ENCODE measurements around the gene GAR1. TPM values are rescaled to one million over a fixed set of nuclear protein-coding genes. Genes with fewer than 3 reads are reported as not detected.
"Not testable (repeated sequence)": the region's sequence is repeated elsewhere in the genome, so short reads cannot be mapped to it uniquely, and the experiment has no call there.

GAR1 gene
- total RNA-seq, 3 donors from 2014 or later, result 104 to 131 (median 111) TPM

DNA sequence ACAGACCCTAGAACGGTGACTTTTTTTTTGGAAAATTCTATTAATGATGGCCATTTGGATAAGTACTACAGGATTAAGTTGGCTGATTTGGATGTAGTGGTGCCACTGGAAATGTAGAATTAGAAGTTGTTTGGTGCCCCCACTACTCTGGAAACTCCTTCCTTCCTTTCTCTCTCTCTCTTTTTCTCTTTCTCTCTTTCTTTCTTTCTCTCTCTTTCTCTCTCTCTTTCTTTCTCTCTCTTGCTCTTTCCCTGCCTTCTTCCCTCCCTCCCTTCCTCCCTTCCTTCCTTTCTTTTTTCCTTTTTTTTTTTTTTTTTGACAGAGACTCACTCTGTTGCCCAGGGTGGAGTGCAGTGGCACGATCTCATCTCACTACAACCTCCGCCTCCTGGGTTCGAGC is 2.7 kb downstream of the GAR1 start:
- Mint-ChIP-seq H3K27me3 (ENCODE audit: low read depth) (no peaks in the 10 kb centered on the region), H3K36me3 (ENCODE audit: insufficient read depth) (peaks cover 51% of the 10 kb centered on the region), H3K9me3 (no peaks in the 10 kb centered on the region), H3K4me3 (peak overlapping the region; percentile 99), H3K4me1 (ENCODE audit: low read depth) (peaks cover 52% of the 10 kb centered on the region)
- no peak for ATAC-seq
- DNase-seq, result no peak

- H3K4me1 Mint-ChIP-seq (ENCODE audit: low read depth), result peaks cover 49% of the 10 kb centered on the region
- H3K9me3 Mint-ChIP-seq, result no peaks in the 10 kb centered on the region
- ATAC-seq (no peak), DNase-seq (no peak)
- H3K27me3 Mint-ChIP-seq (ENCODE audit: low read depth), result no peaks in the 10 kb centered on the region
- H3K36me3 Mint-ChIP-seq (ENCODE audit: insufficient read depth), result peaks cover 59% of the 10 kb centered on the region
- no peak overlapping the region for H3K4me3 Mint-ChIP-seq
Measured at GRCh38 chr4:109820563-109820962, 5.0 kb downstream of the GAR1 start.

GRCh38 chr4:109821185-109821584 is 5.6 kb downstream of the GAR1 start:
- Mint-ChIP-seq H3K4me1 (ENCODE audit: low read depth) (peaks cover 48% of the 10 kb centered on the region), H3K9me3 (no peaks in the 10 kb centered on the region), H3K27me3 (ENCODE audit: low read depth) (no peaks in the 10 kb centered on the region), H3K36me3 (ENCODE audit: insufficient read depth) (peaks cover 54% of the 10 kb centered on the region), H3K4me3 (peak overlapping the region; percentile 17)
- DNase-seq, result no peak
- peak; percentile 46 to 53 for ATAC-seq

DNA sequence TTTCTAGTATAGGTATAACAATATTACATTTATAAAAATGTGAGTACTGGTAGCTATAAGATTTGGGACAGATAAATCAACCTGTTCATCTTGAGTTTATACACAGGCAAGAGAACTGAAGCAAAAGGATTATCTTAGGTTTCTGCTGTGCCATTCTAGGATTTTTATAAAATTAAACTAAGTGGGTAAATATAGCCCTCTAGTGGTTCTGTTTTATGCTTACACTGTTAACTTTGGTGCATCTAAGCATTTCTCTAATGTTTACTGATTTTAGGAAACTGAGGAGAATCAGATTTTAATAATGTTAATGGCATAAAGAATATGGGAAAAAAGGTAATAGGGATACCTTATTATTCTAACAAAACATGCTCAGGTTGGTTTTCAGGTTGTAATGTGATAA is 11.2 kb downstream of the GAR1 start:
- H3K36me3 Mint-ChIP-seq (ENCODE audit: insufficient read depth), result peaks cover 20% of the 10 kb centered on the region
- DNase-seq, result no peak
- no peaks in the 10 kb centered on the region for H3K27me3 Mint-ChIP-seq (ENCODE audit: low read depth)
- H3K4me1 Mint-ChIP-seq (ENCODE audit: low read depth), result peaks cover 4% of the 10 kb centered on the region
- no peak overlapping the region for H3K4me3 Mint-ChIP-seq
- H3K9me3 Mint-ChIP-seq, result no peaks in the 10 kb centered on the region
- ATAC-seq, result no peak

- DNase-seq (no peak), ATAC-seq (no peak)
- H3K4me3 Mint-ChIP-seq, result no peak within 1 kb of the TSS
- H3K9me3 Mint-ChIP-seq, result no peaks in the 10 kb centered on the region
- H3K4me1 Mint-ChIP-seq (ENCODE audit: low read depth), result peaks cover 3% of the 10 kb centered on the region
- H3K36me3 Mint-ChIP-seq (ENCODE audit: insufficient read depth), result peaks cover 16% of the 10 kb centered on the region
- H3K27me3 Mint-ChIP-seq (ENCODE audit: low read depth), result no peaks in the 10 kb centered on the region
Measured at GRCh38 chr4:109827672-109828071, 12.1 kb downstream of the GAR1 start, which contains the start of gene RRH. Gene RRH (plus strand): TSS chr4:109827972. CDS start chr4:109828028, 56 bp downstream.

DNA sequence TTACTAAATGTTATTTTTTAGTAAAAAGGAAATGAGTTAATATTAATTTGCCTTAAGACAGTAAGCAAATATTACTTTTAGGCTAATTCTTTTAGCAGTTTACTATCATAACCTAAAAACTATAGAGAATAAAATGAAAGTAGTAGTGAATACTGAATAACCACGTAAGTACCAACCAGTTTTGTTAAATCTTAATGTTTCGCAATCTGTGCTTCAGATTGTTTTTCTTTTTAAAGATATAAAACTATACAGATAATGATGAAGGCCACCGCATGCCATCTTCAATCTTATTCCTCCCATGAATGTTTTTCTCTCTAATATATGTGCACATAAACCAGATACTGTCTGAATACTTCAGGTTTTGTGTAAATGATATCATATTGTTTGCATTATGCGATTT is 18.2 kb downstream of the GAR1 start:
- peaks cover 15% of the 10 kb centered on the region for H3K36me3 Mint-ChIP-seq (ENCODE audit: insufficient read depth)
- H3K4me3 Mint-ChIP-seq, result no peak overlapping the region
- H3K9me3 Mint-ChIP-seq, result no peaks in the 10 kb centered on the region
- DNase-seq (no peak), ATAC-seq (no peak)
- H3K27me3 Mint-ChIP-seq (ENCODE audit: low read depth), result no peaks in the 10 kb centered on the region
- H3K4me1 Mint-ChIP-seq (ENCODE audit: low read depth), result no peaks in the 10 kb centered on the region

DNA sequence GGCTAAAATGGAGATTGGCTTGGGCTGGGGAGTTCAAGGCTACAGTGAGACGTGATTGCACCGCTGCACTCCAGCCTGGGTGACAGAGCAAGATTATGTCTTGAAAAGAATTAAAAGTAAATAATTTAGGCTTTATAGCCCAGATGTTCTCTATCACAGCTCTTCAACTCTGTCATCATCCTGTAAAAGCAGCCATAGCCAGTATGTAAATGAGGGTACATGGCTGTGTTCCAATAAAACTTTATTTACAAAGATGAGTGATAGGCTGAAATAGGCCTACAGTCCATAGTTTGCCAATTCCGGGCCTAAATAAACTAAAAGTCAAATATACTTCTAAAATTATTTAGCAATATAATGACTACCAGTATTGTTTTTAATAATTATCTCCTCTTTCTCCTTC is 21.4 kb downstream of the GAR1 start:
- Mint-ChIP-seq H3K4me3 (no peak overlapping the region), H3K9me3 (no peaks in the 10 kb centered on the region), H3K4me1 (ENCODE audit: low read depth) (no peaks in the 10 kb centered on the region), H3K27me3 (ENCODE audit: low read depth) (no peaks in the 10 kb centered on the region), H3K36me3 (ENCODE audit: insufficient read depth) (peaks cover 15% of the 10 kb centered on the region)
- no peak for ATAC-seq
- DNase-seq, result no peak

DNA sequence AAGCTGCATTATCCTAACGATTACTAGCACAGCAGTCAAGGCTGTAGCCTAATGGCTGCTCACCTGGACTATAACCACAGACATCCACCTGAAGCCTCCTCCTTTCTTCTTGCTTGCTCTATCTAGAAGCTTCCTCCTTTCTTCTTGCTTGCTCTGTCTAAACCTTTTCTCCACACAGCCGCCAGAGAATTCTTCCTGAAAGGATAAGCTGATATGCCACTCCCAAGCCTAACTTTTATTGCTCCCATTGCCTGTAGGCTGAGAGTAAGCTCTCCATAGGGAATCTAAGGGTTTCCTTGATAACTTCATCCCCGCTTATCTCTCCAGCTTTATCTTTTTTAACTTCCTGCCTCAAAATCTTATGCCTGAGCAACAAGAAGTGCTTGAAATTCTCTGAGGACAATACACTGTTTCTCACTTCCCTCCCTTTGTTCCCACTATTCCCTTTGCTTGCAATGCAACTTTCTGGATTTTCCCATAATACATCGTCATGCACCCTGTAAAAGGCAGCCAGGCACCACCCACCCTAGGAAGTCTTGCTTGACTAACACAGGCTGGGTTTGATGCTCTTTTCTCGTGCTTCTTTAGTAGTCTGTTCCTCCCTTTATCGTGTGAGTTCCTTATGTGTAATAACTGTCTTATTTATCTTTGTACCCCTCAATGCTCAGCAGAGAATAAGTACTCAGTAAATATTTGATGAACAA is 31.0 kb downstream of the GAR1 start:
- no peak for DNase-seq
- Mint-ChIP-seq H3K4me1 (ENCODE audit: low read depth) (no peaks in the 10 kb centered on the region), H3K27me3 (ENCODE audit: low read depth) (no peaks in the 10 kb centered on the region), H3K36me3 (ENCODE audit: insufficient read depth) (no peaks in the 10 kb centered on the region), H3K4me3 (no peak overlapping the region), H3K9me3 (no peaks in the 10 kb centered on the region)
- ATAC-seq, result no peak

- no peak for ATAC-seq
- Mint-ChIP-seq H3K4me3 (no peak within 1 kb of the TSS), H3K27me3 (ENCODE audit: low read depth) (no peaks in the 10 kb centered on the region), H3K4me1 (ENCODE audit: low read depth) (peaks cover 2% of the 10 kb centered on the region), H3K36me3 (ENCODE audit: insufficient read depth) (peaks cover 3% of the 10 kb centered on the region), H3K9me3 (no peaks in the 10 kb centered on the region)
- DNase-seq, result no peak
Measured at GRCh38 chr4:109847896-109848442, 32.4 kb downstream of the GAR1 start, which contains the start of gene LRIT3. Gene LRIT3 (plus strand): TSS chr4:109848107. CDS start chr4:109848202, 95 bp downstream.

DNA sequence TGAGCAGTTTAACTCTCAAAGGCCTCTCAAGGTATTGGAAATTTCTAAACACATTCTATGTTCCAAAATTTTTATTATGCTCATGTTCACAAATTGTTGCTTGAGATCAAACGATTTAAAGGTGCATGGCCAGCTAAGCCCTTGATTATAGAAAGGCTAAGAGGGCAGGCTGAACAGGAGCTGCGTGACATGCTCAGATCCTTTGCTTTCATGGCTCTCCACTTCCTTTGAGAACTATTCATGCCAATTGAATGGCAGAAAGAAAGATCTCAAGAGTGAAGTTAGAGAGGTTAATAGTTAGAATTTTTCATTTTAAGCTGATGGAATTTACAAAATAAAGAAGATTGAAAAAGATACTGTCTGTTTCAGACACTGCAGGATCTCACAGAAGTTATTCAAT is 32.9 kb downstream of the GAR1 start:
- Mint-ChIP-seq H3K4me1 (ENCODE audit: low read depth) (peaks cover 6% of the 10 kb centered on the region), H3K4me3 (no peak overlapping the region), H3K27me3 (ENCODE audit: low read depth) (no peaks in the 10 kb centered on the region), H3K9me3 (no peaks in the 10 kb centered on the region), H3K36me3 (ENCODE audit: insufficient read depth) (peaks cover 7% of the 10 kb centered on the region)
- DNase-seq, result no peak
- ATAC-seq, result no peak

GRCh38 chr4:109850601-109851000 is 35.0 kb downstream of the GAR1 start:
- Mint-ChIP-seq H3K27me3 (ENCODE audit: low read depth) (no peaks in the 10 kb centered on the region), H3K9me3 (no peaks in the 10 kb centered on the region), H3K4me1 (ENCODE audit: low read depth) (peaks cover 6% of the 10 kb centered on the region), H3K36me3 (ENCODE audit: insufficient read depth) (peaks cover 11% of the 10 kb centered on the region), H3K4me3 (no peak overlapping the region)
- ATAC-seq (no peak), DNase-seq (no peak)

DNA sequence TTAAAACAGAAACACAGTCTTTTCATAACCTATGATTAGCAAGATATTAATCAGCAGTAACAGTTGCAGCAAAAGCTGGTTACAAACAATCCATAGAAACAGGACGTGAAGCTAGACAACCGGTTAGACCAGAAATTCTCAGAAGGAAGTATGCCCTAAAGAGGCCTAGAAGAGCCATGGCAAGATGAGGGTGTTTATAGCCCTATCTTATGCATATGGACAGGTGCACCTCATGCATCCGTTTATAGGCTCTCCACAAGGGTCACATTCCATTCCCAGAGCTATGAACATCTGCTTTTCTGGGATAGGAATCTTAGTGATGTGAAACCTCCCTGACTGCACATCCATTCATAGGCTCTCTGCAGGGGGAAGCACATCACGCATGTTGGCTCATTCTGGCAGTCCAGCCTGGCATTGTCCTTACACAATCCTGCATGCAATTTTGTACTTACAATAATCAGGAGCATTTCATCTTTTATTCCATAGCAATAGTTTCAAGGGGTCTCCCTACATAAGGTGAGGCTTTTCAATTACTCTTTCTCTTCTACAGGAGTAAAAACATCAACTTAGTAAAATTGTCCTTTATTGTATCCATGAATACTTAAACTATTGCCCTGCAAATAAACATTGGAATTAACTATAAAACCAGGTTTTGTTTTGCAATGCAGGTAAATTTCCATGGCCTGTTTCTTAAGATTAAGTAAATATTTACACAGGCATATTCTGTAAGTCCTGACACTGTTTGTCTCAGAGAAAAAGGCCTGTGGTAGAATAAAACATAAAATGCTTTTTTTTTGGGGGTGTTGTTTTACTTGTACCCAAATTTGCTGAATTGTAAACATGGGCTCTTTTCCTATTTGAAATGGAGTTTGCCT is 44.1 kb downstream of the GAR1 start:
- not testable (repeated sequence) for ATAC-seq, H3K4me3 Mint-ChIP-seq
- peaks cover 22% of the 10 kb centered on the region for H3K9me3 Mint-ChIP-seq

DNA sequence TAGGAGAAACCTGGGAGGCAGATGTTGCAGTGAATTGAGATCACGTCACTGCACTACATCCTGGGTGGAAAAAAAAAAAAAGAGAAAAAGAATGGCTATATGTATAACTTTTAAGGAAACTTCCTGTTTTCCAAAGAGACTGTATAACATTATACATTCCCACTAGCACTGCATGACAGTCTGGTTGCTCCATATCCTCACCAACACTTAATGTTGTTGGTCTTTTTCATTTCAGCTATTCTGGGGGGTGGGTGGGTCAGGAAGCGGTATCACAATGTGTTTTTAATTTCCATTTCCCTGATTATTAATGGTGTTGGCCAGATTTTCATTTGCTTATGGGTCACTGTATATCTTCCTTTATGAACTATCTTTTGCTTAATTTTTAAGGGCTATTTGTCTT is 45.7 kb downstream of the GAR1 start:
- H3K4me1 Mint-ChIP-seq (ENCODE audit: low read depth), result no peaks in the 10 kb centered on the region
- no peaks in the 10 kb centered on the region for H3K27me3 Mint-ChIP-seq (ENCODE audit: low read depth)
- peaks cover 9% of the 10 kb centered on the region for H3K36me3 Mint-ChIP-seq (ENCODE audit: insufficient read depth)
- no peak overlapping the region for H3K4me3 Mint-ChIP-seq
- no peak for DNase-seq
- ATAC-seq, result no peak
- peaks cover 22% of the 10 kb centered on the region for H3K9me3 Mint-ChIP-seq

More for the DNA sequence above, 44.1 kb downstream of the GAR1 start:
- H3K27me3 Mint-ChIP-seq (ENCODE audit: low read depth); DNase-seq; H3K4me1 Mint-ChIP-seq (ENCODE audit: low read depth): not testable (repeated sequence)
- peaks cover 11% of the 10 kb centered on the region for H3K36me3 Mint-ChIP-seq (ENCODE audit: insufficient read depth)

DNA sequence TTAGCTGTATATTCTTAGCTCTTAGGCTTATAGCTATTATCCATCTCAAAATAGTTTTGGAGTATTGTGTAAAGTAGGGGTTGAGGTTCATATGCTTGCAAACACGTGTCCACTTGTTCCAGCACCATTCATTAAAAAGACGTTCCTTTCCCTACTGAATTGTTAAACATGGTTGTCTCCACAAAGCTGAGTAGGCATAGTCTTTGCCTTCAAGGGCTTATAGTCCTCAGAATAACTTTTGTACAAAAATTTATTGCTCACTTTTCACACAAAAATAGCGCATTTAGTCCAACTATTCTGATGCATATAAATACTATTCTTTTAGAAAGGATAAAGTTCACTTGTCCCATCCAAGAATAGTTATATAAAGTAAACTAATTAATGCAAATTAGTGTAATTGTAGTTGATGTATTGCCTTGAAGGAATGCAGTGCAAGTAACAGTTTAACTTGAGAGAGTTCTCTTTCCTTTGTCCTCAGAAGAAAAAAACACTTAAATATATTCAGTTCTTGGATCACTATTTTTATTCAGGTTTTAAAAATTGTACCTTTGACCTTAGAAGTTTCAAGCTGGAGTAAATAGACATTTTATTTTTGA is 46.5 kb downstream of the GAR1 start:
- H3K9me3 Mint-ChIP-seq, result peaks cover 22% of the 10 kb centered on the region
- no peak for DNase-seq
- H3K36me3 Mint-ChIP-seq (ENCODE audit: insufficient read depth), result peaks cover 8% of the 10 kb centered on the region
- H3K4me3 Mint-ChIP-seq, result no peak overlapping the region
- no peaks in the 10 kb centered on the region for H3K27me3 Mint-ChIP-seq (ENCODE audit: low read depth)
- H3K4me1 Mint-ChIP-seq (ENCODE audit: low read depth), result no peaks in the 10 kb centered on the region
- no peak for ATAC-seq
